HepG2 (cell line): ENCODE data around the gene MRPL20. TPM values are rescaled to one million over a fixed set of nuclear protein-coding genes. Genes with fewer than 3 reads are reported as not detected.

Experiments used
- ARID4A ChIP-seq: sonication (generic); formaldehyde crosslinking; IDR thresholded peaks from 2 replicates; pipeline ENCODE4 v1.5.0; 2020; ENCODE audit warnings: mild to moderate bottlenecking, missing genetic modification reagents, borderline replicate concordance
- ARNTL ChIP-seq: sonication (generic); formaldehyde crosslinking; IDR thresholded peaks from 2 replicates; pipeline ENCODE4 v1.4.0; 2020; ENCODE audit warnings: mild to moderate bottlenecking, missing genetic modification reagents
- ATF6 ChIP-seq: sonication (generic); formaldehyde crosslinking; conservative IDR thresholded peaks from 2 replicates; pipeline ENCODE4 v1.4.0; 2020; ENCODE audit warnings: missing genetic modification reagents
- DDIT3 ChIP-seq: sonication (generic); formaldehyde crosslinking; IDR thresholded peaks from 2 replicates; pipeline ENCODE4 v1.4.0; 2020; ENCODE audit warnings: mild to moderate bottlenecking, missing genetic modification reagents
- HBP1 ChIP-seq: IDR thresholded peaks from 2 replicates; pipeline ENCODE4 v1.6.1; 2016; ENCODE audit warnings: low read depth, control low read depth
- HMGA1 ChIP-seq: sonication (generic); formaldehyde crosslinking; conservative IDR thresholded peaks from 2 replicates; pipeline ENCODE4 v1.4.0; 2020; ENCODE audit warnings: missing genetic modification reagents
- JARID2 ChIP-seq: sonication (generic); formaldehyde crosslinking; IDR thresholded peaks from 2 replicates; pipeline ENCODE4 v1.8.1; 2023; ENCODE audit warnings: missing genetic modification reagents, inconsistent platforms; ENCODE audit not compliant: insufficient replicate concordance
- KMT2A ChIP-seq: sonication (generic); formaldehyde crosslinking; IDR thresholded peaks from 2 replicates; pipeline ENCODE4 v1.4.0; 2020; ENCODE audit warnings: missing genetic modification reagents
- LCORL ChIP-seq, 2 experiments: fragments of 450-650 bp in 1 of 2; sonication (generic) in 1 of 2; formaldehyde crosslinking in 1 of 2; IDR thresholded peaks; 2 replicates each; pipeline versions ENCODE4 v1.5.0 to v1.6.1; 2017 to 2020; ENCODE audit warnings: antibody characterized with exemption in 1 of 2, missing genetic modification reagents in 1 of 2
- NFE2 ChIP-seq: sonication (generic); formaldehyde crosslinking; IDR thresholded peaks from 2 replicates; pipeline ENCODE4 v1.4.0; 2020; ENCODE audit warnings: missing genetic modification reagents
- NRL ChIP-seq: sonication (generic); formaldehyde crosslinking; IDR thresholded peaks from 2 replicates; pipeline ENCODE4 v1.5.0; 2020; ENCODE audit warnings: missing genetic modification reagents, mild to moderate bottlenecking, moderate library complexity, borderline replicate concordance
- RFX1 ChIP-seq: fragments of 450-650 bp; IDR thresholded peaks from 2 replicates; pipeline ENCODE4 v1.6.1; 2017
- TBL1XR1 ChIP-seq: fragments of 150-350 bp; IDR thresholded peaks from 2 replicates; pipeline ENCODE4 v1.6.1; 2014; ENCODE audit warnings: borderline replicate concordance, low read length; ENCODE audit not compliant: partially characterized antibody
- TBX3 ChIP-seq: fragments of 450-650 bp; IDR thresholded peaks from 2 replicates; pipeline ENCODE4 v1.6.1; 2017; ENCODE audit warnings: antibody characterized with exemption, mild to moderate bottlenecking, inconsistent platforms, borderline replicate concordance
- TCF12 ChIP-seq, 2 experiments: fragments of 450-650 bp in 1 of 2; sonication (generic) in 1 of 2; formaldehyde crosslinking in 1 of 2; IDR thresholded peaks; 2 replicates each; pipeline versions ENCODE4 v1.6.1 to v1.8.0; 2017 to 2022; ENCODE audit warnings: antibody characterized with exemption in 1 of 2, mild to moderate bottlenecking in 1 of 2, missing genetic modification reagents in 1 of 2, moderate library complexity in 1 of 2
- WIZ ChIP-seq: sonication (generic); formaldehyde crosslinking; IDR thresholded peaks from 2 replicates; pipeline ENCODE4 v1.5.1; 2020; ENCODE audit warnings: mild to moderate bottlenecking, missing genetic modification reagents
- ZNF121 ChIP-seq: sonication (generic); formaldehyde crosslinking; IDR thresholded peaks from 2 replicates; pipeline ENCODE4 v1.5.0; 2020; ENCODE audit warnings: mild to moderate bottlenecking, missing genetic modification reagents
- ZNF615 ChIP-seq: sonication (generic); formaldehyde crosslinking; IDR thresholded peaks from 2 replicates; pipeline ENCODE4 v1.5.0; 2020; ENCODE audit warnings: mild to moderate bottlenecking, missing genetic modification reagents, borderline replicate concordance
- ZSCAN22 ChIP-seq: sonication (generic); formaldehyde crosslinking; IDR thresholded peaks from 2 replicates; pipeline ENCODE4 v1.4.0; 2020; ENCODE audit warnings: mild to moderate bottlenecking, missing genetic modification reagents
- polyA plus RNA-seq, 8 experiments: library from polyadenylated mRNA; depleted of rRNA in 3 of 8; stranded (reverse) in 7 of 8; unstranded in 1 of 8; fragments of >200 nt; fragmentation: Illumina TruSeq in 4 of 8; extraction: Trizol in 4 of 8; gene quantifications; 2 replicates each; pipeline versions ENCODE4 v1.2.1 to v1.2.3, GENCODE V29; 2011 to 2016; ENCODE audit warnings: low read depth in 4 of 8, missing spikeins in 1 of 8, mixed read lengths in 1 of 8; ENCODE audit not compliant: insufficient read depth in 1 of 8
- total RNA-seq, 5 experiments: library from RNA; depleted of rRNA; stranded (reverse); fragments of >200 nt; fragmentation: Illumina TruSeq; extraction: Trizol; gene quantifications; 2 replicates each; pipeline ENCODE4 v1.2.3, GENCODE V29; 2016; ENCODE audit warnings: low read depth in 1 of 5

The MRPL20 gene
- total and polyA plus RNA-seq, 2 of the 13 experiments (the other 11 are each of a cell fraction or from before 2014, with no cell fraction given) = 59.2 to 127 TPM

- TF ChIP-seq ATF6 (CRISPR knock-in tag) (no peak), DDIT3 (CRISPR knock-in tag) (no peak), RFX1 (no peak), NRL (CRISPR knock-in tag) (peak; percentile 49; the same call in 1 of the 2 replicates), ZNF615 (CRISPR knock-in tag) (no peak), LCORL (IDR thresholded peaks at IDR 0.05) (no peak), LCORL (CRISPR knock-in tag; IDR thresholded peaks at IDR 0.05) (peak; percentile 87), ZSCAN22 (CRISPR knock-in tag) (no peak), ZNF121 (CRISPR knock-in tag) (peak; percentile 37; the same call in 1 of the 2 replicates), TBL1XR1 (peak; percentile 84), KMT2A (CRISPR knock-in tag) (peak; percentile 99), JARID2 (CRISPR knock-in tag) (peak; percentile 92), HBP1 (CRISPR knock-in tag) (peak; percentile 89), TBX3 (no peak), ARID4A (CRISPR knock-in tag) (peak; percentile 95), TCF12 (IDR thresholded peaks at IDR 0.05) (no peak), TCF12 (CRISPR knock-in tag; IDR thresholded peaks at IDR 0.05) (0 out of 2 replicates have a peak, but pooled peaks have one; percentile 30), ARNTL (peak; percentile 79), WIZ (CRISPR knock-in tag) (no peak; the same call in 1 of the 2 replicates), NFE2 (CRISPR knock-in tag) (no peak), HMGA1 (CRISPR knock-in tag) (no peak)
Observed at GRCh38 chr1:1406821-1407635, at the start of gene MRPL20 (continued).
